Stimulated activated effector memory CD8-positive, alpha-beta T cell treated with anti-CD3 and anti-CD28 coated beads, Interleukin-12 subunit alpha, Interleukin-12 subunit beta, amount 100 ng/mL, for 72 hours (primary cell): ENCODE results near the gene GRK5.
A peak's percentile ranks its signal among the peaks of the same experiment; 100 is the strongest.

Experiments
- ATAC-seq: fragments of 150-1000 bp; cut with Tn5 transposase; 2 replicates; pipeline ENCODE4 v1.10.0; 2021
- DNase-seq, 2 donors: peaks; one replicate each; pipeline ENCODE4 v3.0.0; 2021 to 2022; ENCODE audit warnings: low spot score in 2 of 2
- H3K27ac Mint-ChIP-seq: one replicate; pipeline ENCODE4 v1.8.0; 2022; ENCODE audit warnings: mild to moderate bottlenecking, mixed read lengths
- H3K36me3 Mint-ChIP-seq: one replicate; pipeline ENCODE4 v1.8.0; 2022; ENCODE audit warnings: mild to moderate bottlenecking, mixed read lengths
- H3K4me1 Mint-ChIP-seq: one replicate; pipeline ENCODE4 v1.8.0; 2022; ENCODE audit warnings: mixed read lengths
- H3K4me3 Mint-ChIP-seq: one replicate; pipeline ENCODE4 v1.8.0; 2022; ENCODE audit warnings: mild to moderate bottlenecking, mixed read lengths
- H3K9me3 Mint-ChIP-seq: one replicate; pipeline ENCODE4 v1.8.0; 2022; ENCODE audit warnings: mixed read lengths

Gene GRK5

GRCh38 chr10:119445935-119446317 lies 238.6 kb downstream of the GRK5 start:
- no peak for ATAC-seq
- Mint-ChIP-seq H3K4me3 (no peak overlapping the region), H3K27ac (peak overlapping the region; percentile 79)

GRCh38 chr10:119446441-119447277 lies 239.3 kb downstream of the GRK5 start:
- H3K36me3 Mint-ChIP-seq = no peaks in the 10 kb centered on the region

More at GRCh38 chr10:119445935-119446317, 238.6 kb downstream of the GRK5 start:
- no peak for DNase-seq
- Mint-ChIP-seq H3K36me3 (peaks cover 4% of the 10 kb centered on the region), H3K9me3 (no peaks in the 10 kb centered on the region), H3K4me1 (peaks cover 18% of the 10 kb centered on the region)

GRCh38 chr10:119447421-119447820 lies 240.1 kb downstream of the GRK5 start:
- Mint-ChIP-seq H3K4me1 (peaks cover 18% of the 10 kb centered on the region), H3K9me3 (no peaks in the 10 kb centered on the region), H3K4me3 (no peak overlapping the region), H3K27ac (no peak overlapping the region), H3K36me3 (no peaks in the 10 kb centered on the region)
- DNase-seq (no peak), ATAC-seq (no peak)

More at GRCh38 chr10:119446441-119447277, 239.3 kb downstream of the GRK5 start:
- Mint-ChIP-seq H3K4me3 (no peak overlapping the region), H3K9me3 (no peaks in the 10 kb centered on the region), H3K4me1 (peaks cover 18% of the 10 kb centered on the region), H3K27ac (peak overlapping the region; percentile 79)
- ATAC-seq = no peak
- no peak for DNase-seq

GRCh38 chr10:119447823-119448546 lies 240.6 kb downstream of the GRK5 start:
- Mint-ChIP-seq H3K36me3 (no peaks in the 10 kb centered on the region), H3K9me3 (no peaks in the 10 kb centered on the region), H3K4me1 (peaks cover 18% of the 10 kb centered on the region), H3K27ac (no peak overlapping the region), H3K4me3 (no peak overlapping the region)
- no peak for DNase-seq
- ATAC-seq = no peak

GRCh38 chr10:119448628-119449584 lies 241.5 kb downstream of the GRK5 start:
- H3K9me3 Mint-ChIP-seq = no peaks in the 10 kb centered on the region
- no peak for ATAC-seq
- H3K27ac Mint-ChIP-seq = no peak overlapping the region
- no peaks in the 10 kb centered on the region for H3K36me3 Mint-ChIP-seq
- no peak for DNase-seq
- peaks cover 18% of the 10 kb centered on the region for H3K4me1 Mint-ChIP-seq
- no peak overlapping the region for H3K4me3 Mint-ChIP-seq

GRCh38 chr10:119449760-119450461 lies 242.5 kb downstream of the GRK5 start:
- Mint-ChIP-seq H3K36me3 (no peaks in the 10 kb centered on the region), H3K27ac (peak overlapping the region; percentile 56), H3K4me1 (peaks cover 16% of the 10 kb centered on the region), H3K4me3 (no peak overlapping the region), H3K9me3 (no peaks in the 10 kb centered on the region)
- ATAC-seq = no peak
- no peak for DNase-seq

GRCh38 chr10:119450606-119451299 lies 243.4 kb downstream of the GRK5 start:
- no peaks in the 10 kb centered on the region for H3K36me3 Mint-ChIP-seq
- no peaks in the 10 kb centered on the region for H3K9me3 Mint-ChIP-seq
- H3K27ac Mint-ChIP-seq = peak overlapping the region; percentile 56
- H3K4me3 Mint-ChIP-seq = no peak overlapping the region
- peaks cover 9% of the 10 kb centered on the region for H3K4me1 Mint-ChIP-seq
- DNase-seq (no peak), ATAC-seq (no peak)

- no peak overlapping the region for H3K4me3 Mint-ChIP-seq
- no peaks in the 10 kb centered on the region for H3K9me3 Mint-ChIP-seq
- ATAC-seq (no peak), DNase-seq (no peak)
- H3K36me3 Mint-ChIP-seq = no peaks in the 10 kb centered on the region
- no peak overlapping the region for H3K27ac Mint-ChIP-seq
- peaks cover 4% of the 10 kb centered on the region for H3K4me1 Mint-ChIP-seq
These were observed 244.0 kb downstream of the GRK5 start for GRCh38 chr10:119451300-119451896.

GRCh38 chr10:119452396-119452795 lies 245.0 kb downstream of the GRK5 start:
- DNase-seq = no peak
- ATAC-seq = no peak
- Mint-ChIP-seq H3K4me1 (peaks cover 4% of the 10 kb centered on the region), H3K27ac (no peak overlapping the region), H3K4me3 (no peak overlapping the region), H3K9me3 (no peaks in the 10 kb centered on the region), H3K36me3 (no peaks in the 10 kb centered on the region)

GRCh38 chr10:119453313-119453712 lies 245.9 kb downstream of the GRK5 start:
- Mint-ChIP-seq H3K36me3 (no peaks in the 10 kb centered on the region), H3K4me1 (peaks cover 4% of the 10 kb centered on the region), H3K27ac (no peak overlapping the region), H3K4me3 (no peak overlapping the region), H3K9me3 (no peaks in the 10 kb centered on the region)
- no peak for ATAC-seq
- DNase-seq = no peak

GRCh38 chr10:119454316-119454715 lies 246.9 kb downstream of the GRK5 start:
- DNase-seq (no peak), ATAC-seq (no peak)
- peaks cover 4% of the 10 kb centered on the region for H3K4me1 Mint-ChIP-seq
- H3K9me3 Mint-ChIP-seq = no peaks in the 10 kb centered on the region
- H3K27ac Mint-ChIP-seq = no peak overlapping the region
- H3K4me3 Mint-ChIP-seq = no peak overlapping the region
- no peaks in the 10 kb centered on the region for H3K36me3 Mint-ChIP-seq

- Mint-ChIP-seq H3K27ac (no peak overlapping the region), H3K9me3 (no peaks in the 10 kb centered on the region), H3K4me1 (peaks cover 3% of the 10 kb centered on the region), H3K4me3 (no peak overlapping the region), H3K36me3 (no peaks in the 10 kb centered on the region)
- ATAC-seq (no peak), DNase-seq (no peak)
These were observed 247.6 kb downstream of the GRK5 start for GRCh38 chr10:119454990-119455389.

- Mint-ChIP-seq H3K36me3 (no peaks in the 10 kb centered on the region), H3K4me1 (no peaks in the 10 kb centered on the region), H3K9me3 (no peaks in the 10 kb centered on the region), H3K4me3 (no peak overlapping the region), H3K27ac (no peak overlapping the region)
- DNase-seq = no peak
- no peak for ATAC-seq
These were observed 248.5 kb downstream of the GRK5 start for GRCh38 chr10:119455609-119456434.
